Uterus (tissue), 4 donors: ENCODE results near the gene DNASE1L3. TPM values are rescaled to one million over a fixed set of nuclear protein-coding genes. Genes with fewer than 3 reads are reported as not detected.
A peak's percentile ranks its signal among the peaks of the same experiment; 100 is the strongest.

Experiments
- DNase-seq, 2 donors: peaks; one replicate each; pipeline ENCODE4 v3.0.0-alpha.2; 2019 to 2020
- H3K27ac ChIP-seq, 2 donors: fragments of 200-600 bp; sonication (generic); 1 replicate in 1 of 2; 2 replicates in 1 of 2; pipeline ENCODE4 v1.5.1; 2016 to 2018
- H3K27me3 ChIP-seq, 2 donors: fragments of 200-600 bp; sonication (generic); one replicate each; pipeline ENCODE4 v1.5.1; 2018 to 2019; ENCODE audit warnings: control low read depth in 1 of 2
- H3K36me3 ChIP-seq, 2 donors: fragments of 200-600 bp; sonication (generic); one replicate each; pipeline ENCODE4 v1.5.1; 2019; ENCODE audit warnings: control low read depth in 1 of 2
- H3K4me1 ChIP-seq, 2 donors: fragments of 200-600 bp; sonication (generic); one replicate each; pipeline ENCODE4 v1.5.1; 2018 to 2019; ENCODE audit warnings: control low read depth in 1 of 2
- H3K4me3 ChIP-seq, 2 donors: fragments of 200-600 bp; sonication (generic); 1 replicate in 1 of 2; 2 replicates in 1 of 2; pipeline ENCODE4 v1.5.1; 2018 to 2019; ENCODE audit warnings: mild to moderate bottlenecking in 1 of 2
- H3K9me3 ChIP-seq, 2 donors: fragments of 200-600 bp; sonication (generic); one replicate each; pipeline ENCODE4 v1.5.1; 2019; ENCODE audit warnings: control low read depth in 1 of 2
- CTCF ChIP-seq, 4 experiments: fragments of 200-600 bp in 2 of 4; fragments of 450-650 bp in 2 of 4; sonication (generic) in 2 of 4; IDR thresholded peaks; one replicate each; pipeline ENCODE4 v1.5.1; 2016 to 2019; ENCODE audit warnings: antibody characterized with exemption in 4 of 4, mild to moderate bottlenecking in 2 of 4, moderate library complexity in 1 of 4
- POLR2A ChIP-seq, 2 donors: fragments of 450-650 bp; IDR thresholded peaks; one replicate each; pipeline ENCODE4 v1.6.1; 2016; ENCODE audit warnings: antibody characterized with exemption in 2 of 2, mild to moderate bottlenecking in 1 of 2, moderate library complexity in 1 of 2
- intact Hi-C: fragments of 100-400 bp; cut with DNase I; formaldehyde crosslinking; loops from one replicate; pipeline ENCODE4 v1.15.1; 2023; ENCODE audit warnings: low total_unique reads
- total RNA-seq, 4 donors: library from RNA; depleted of rRNA in 3 of 4; stranded (reverse); fragments of >200 nt in 3 of 4; gene quantifications; one replicate each; pipeline versions ENCODE4 v1.1.0 to v1.2.4, GENCODE V29; 2014 to 2023
- donor health status: DM: yes; HTN: yes; CAD: no.

The DNASE1L3 gene
- total RNA-seq, 4 donors from 2014 or later = 0.77 to 3.2 (median 2.4) TPM

GRCh38 chr3:58177747-58178527, 32.8 kb downstream of the DNASE1L3 start:
- Histone ChIP-seq H3K27me3 (no peaks in the 10 kb centered on the region), H3K36me3 (no peaks in the 10 kb centered on the region), H3K9me3 (no peaks in the 10 kb centered on the region), H3K4me3 (peak overlapping the region; percentile 37 to 39), H3K27ac (peak overlapping the region; percentile 60 to 64), H3K4me1 (peaks cover 0 to 15% of the 10 kb centered on the region in 2 donors)
- intact Hi-C loops = loop anchor here (5.0 kb wide), 1 partner anchor 124 kb away; no protein-coding TSS in a partner anchor
- TF ChIP-seq CTCF (IDR thresholded peaks at IDR 0.05) (peak; percentile 93 to 96 (median 94)), POLR2A (IDR thresholded peaks at IDR 0.05) (peak in 1 of 2 donors; percentile 7)
- DNase-seq = peak; percentile 90 to 91

DNA sequence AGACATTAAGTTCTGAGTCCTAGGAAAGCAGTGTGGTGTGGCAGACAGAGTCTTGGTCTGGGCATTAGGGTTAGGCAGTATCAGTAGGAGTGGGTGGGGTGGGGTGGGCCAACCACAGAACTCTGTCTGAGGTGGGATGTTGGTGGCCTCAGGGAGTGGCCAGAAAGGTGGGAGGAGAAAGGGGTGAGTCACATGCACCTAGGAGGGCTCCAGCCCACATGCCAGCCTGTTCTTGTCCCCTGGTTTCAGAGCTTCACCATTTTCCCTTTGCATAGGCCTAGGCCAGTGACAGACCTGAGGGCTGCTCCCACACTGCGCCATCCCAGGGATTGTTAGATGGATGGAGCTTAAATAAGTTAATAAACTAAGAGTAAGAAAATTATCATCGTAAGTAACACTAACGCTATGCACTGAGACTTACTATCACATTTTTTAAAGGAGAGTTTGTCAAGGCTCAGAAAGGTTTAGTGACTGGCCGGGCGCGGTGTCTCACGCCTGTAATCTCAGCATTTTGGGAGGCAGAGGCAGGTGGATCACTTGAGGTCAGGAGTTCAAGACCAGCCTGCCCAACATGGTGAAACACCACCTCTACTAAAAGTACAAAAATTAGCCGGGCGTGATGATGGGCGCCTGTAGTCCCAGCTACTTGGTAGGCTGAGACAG, 33.8 kb downstream of the DNASE1L3 start:
- peak overlapping the region; percentile 65 to 77 for H3K27ac ChIP-seq
- H3K36me3 ChIP-seq = no peaks in the 10 kb centered on the region
- DNase-seq = no peak
- no peaks in the 10 kb centered on the region for H3K9me3 ChIP-seq
- H3K27me3 ChIP-seq = no peaks in the 10 kb centered on the region
- H3K4me1 ChIP-seq = peaks cover 0 to 15% of the 10 kb centered on the region in 2 donors
- intact Hi-C loops = loop anchor here (5.0 kb wide), 1 partner anchor 125 kb away; no protein-coding TSS in a partner anchor
- no peak for TF ChIP-seq CTCF (IDR thresholded peaks at IDR 0.05)
- TF ChIP-seq POLR2A (IDR thresholded peaks at IDR 0.05) = no peak
- no peak overlapping the region for H3K4me3 ChIP-seq

DNA sequence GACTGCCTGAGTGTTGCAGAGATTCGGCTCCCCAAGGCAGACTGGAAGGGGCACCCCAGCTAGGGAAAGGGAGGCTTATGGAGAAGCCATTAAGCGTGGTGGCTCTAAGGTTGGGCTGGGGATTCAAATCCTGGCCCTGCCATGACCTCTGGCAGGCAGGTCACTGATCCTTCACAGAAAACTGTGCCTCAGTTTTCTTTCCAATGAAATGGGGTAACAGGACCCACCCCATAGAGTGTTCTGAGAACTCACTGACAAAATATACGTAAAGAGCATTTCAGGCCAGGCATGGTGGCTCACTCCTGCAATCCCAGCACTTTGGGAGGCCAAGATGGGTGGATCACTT, 34.6 kb downstream of the DNASE1L3 start:
- no peak for DNase-seq
- H3K4me3 ChIP-seq = no peak overlapping the region
- TF ChIP-seq POLR2A (IDR thresholded peaks at IDR 0.05) (no peak), CTCF (IDR thresholded peaks at IDR 0.05) (no peak)
- no peaks in the 10 kb centered on the region for H3K27me3 ChIP-seq
- intact Hi-C loops = loop anchor here (5.0 kb wide), 1 partner anchor 126 kb away; no protein-coding TSS in a partner anchor
- H3K36me3 ChIP-seq = no peaks in the 10 kb centered on the region
- peak overlapping the region; percentile 65 to 77 for H3K27ac ChIP-seq
- no peaks in the 10 kb centered on the region for H3K9me3 ChIP-seq
- peaks cover 0 to 15% of the 10 kb centered on the region in 2 donors for H3K4me1 ChIP-seq

DNA sequence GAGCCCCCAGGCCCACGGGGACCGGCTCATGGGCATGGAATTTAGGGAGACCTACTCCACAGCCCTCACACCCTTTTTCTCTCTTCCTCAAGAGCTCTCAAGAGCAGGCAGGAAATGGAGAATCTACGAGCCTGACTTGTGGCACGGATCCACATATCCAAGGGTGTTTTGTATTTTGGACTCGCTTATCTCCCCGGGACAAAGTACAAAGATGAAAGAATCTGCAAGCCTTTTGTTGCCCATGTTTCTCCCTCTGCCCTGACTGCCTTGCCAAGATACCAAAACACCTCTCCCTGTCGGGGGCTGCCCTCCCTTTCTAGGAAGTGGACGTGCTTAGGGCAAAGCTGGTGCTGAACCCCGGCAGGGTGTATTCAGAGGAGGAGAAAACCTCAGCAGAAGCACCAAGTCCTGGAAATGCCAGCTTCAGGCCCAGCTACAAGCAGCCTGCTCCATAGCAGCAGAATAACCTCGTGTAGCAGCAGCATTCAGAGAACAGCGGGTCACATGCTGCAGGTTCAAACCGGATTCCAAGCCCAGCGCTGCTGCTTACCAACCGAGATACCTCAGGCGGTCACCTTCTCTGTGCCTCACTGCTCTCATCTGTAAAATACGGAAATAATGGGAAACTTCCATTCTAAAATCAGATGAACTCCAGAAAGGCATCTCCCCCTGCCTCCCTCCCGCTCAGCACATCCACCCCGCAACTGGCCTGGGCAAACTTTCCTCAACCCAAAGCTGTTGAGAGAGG, 35.2 kb downstream of the DNASE1L3 start:
- Histone ChIP-seq H3K36me3 (no peaks in the 10 kb centered on the region), H3K9me3 (no peaks in the 10 kb centered on the region), H3K27me3 (no peaks in the 10 kb centered on the region), H3K27ac (peak overlapping the region; percentile 65 to 77), H3K4me1 (peaks cover 0 to 15% of the 10 kb centered on the region in 2 donors), H3K4me3 (no peak overlapping the region)
- DNase-seq = no peak
- TF ChIP-seq CTCF (IDR thresholded peaks at IDR 0.05) (no peak), POLR2A (IDR thresholded peaks at IDR 0.05) (no peak)
- intact Hi-C loops = loop anchor here (2.0 to 5.0 kb wide), 2 partner anchors 127 to 167 kb away; partner anchors contain the start of gene FLNB
